OCI-LY3 (cell line): ENCODE data around the gene ZNF514.

ENCODE experiments used
- CTCF ChIP-seq: fragments of 200-600, 300-600 bp; sonication (generic); IDR thresholded peaks from 2 replicates; pipeline ENCODE4 v1.5.1; 2014; ENCODE audit warnings: antibody characterized with exemption, low read length, low read depth
- EZH2phosphoT487 ChIP-seq: fragments of 200-600 bp; shearing (Covaris generic); IDR thresholded peaks from 2 replicates; pipeline ENCODE4 v1.6.1; 2018; ENCODE audit warnings: antibody characterized with exemption, mixed run types, low read depth

DNA sequence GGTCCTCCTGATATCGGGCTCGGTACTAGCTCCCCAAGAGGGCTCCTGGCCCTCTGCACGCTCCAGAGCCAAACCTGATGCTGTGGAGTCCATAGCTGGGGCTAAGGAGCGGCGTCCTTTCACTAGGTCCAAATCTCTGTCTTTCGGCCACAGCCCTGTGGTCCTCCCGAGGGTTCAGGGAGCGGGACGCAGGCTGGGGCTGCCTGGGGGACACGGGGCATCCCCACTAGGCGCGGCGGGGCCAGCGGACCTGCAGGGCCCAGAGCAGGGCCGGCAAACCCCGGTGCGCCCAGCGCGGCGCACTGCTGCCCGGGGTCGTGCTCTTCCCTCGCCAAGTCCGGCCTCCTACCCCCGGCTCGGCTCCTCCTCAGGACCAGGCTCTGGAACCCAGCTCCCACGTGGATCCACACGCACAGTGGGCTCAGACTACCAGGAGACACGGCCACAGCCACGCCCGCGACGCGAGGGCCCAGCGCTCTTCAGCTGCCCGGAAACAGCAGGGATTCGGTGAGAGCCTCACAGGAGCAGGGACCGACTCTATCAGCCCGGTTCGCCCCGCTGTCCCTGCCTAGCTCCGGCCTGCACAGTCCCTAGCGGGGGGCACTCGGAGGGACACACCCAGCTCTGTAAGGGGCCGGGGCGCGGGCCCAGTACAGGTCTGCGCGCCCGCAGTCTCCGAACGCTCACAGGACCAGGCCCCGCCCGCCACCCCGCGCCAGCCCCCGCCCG, 593 bp downstream of the ZNF514 start:
- TF ChIP-seq CTCF (no peak), EZH2phosphoT487 (no peak)
